ENCODE results near the gene VPS41. TPM values are rescaled to one million over a fixed set of nuclear protein-coding genes. Genes with fewer than 3 reads are reported as not detected.

VPS41 gene
- total and polyA plus RNA-seq, 3 experiments from 2014 or later: 46.7 to 66.9 (median 66.0) TPM

DNA sequence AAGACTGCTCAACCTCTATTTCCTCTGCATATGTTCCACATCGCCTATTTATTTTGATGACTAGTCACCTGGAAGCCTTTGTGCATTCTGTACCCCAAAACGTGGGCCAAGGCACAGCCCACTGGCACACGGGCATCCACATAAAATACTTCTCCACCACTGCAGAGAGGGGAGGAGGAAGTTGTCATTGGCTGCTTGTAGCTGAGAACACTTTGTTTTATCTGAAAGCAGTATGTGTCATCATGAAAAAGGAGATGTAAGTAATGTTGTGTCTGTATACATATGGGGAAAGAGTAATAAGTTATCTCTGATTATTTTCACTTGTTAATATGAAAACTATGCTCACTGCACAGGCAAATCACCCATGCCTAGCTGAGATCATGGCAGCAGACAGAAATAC lies 229.6 kb downstream of the VPS41 start:
- H3K4me1 ChIP-seq (ENCODE audit: insufficient read depth, low read length): no peaks in the 10 kb centered on the region
- no peaks in the 10 kb centered on the region for H3K36me3 ChIP-seq (ENCODE audit: insufficient read depth, low read length)
- Mint-ChIP-seq H3K27me3 (peaks cover 4 to 17% of the 10 kb centered on the region in 2 donors), H3K4me3 (no peak overlapping the region), H3K9me3 (peaks cover 0 to 2% (median 0%) of the 10 kb centered on the region in 5 donors), H3K27ac (no peak overlapping the region), H3K36me3 (no peaks in the 10 kb centered on the region), H3K4me1 (no peaks in the 10 kb centered on the region)
- ChIA-PET POLR2A (no interaction called here), CTCF (no interaction called here)
- no peak for DNase-seq
- H3K9me3 ChIP-seq (ENCODE audit: low read length): no peaks in the 10 kb centered on the region
- H3K27ac ChIP-seq (ENCODE audit: low read depth, low read length): no peak overlapping the region
- H3K4me3 ChIP-seq (ENCODE audit: low read length): no peak overlapping the region
- no peaks in the 10 kb centered on the region for H3K27me3 ChIP-seq (ENCODE audit: insufficient read depth, low read length, poor library complexity, severe bottlenecking)

DNA sequence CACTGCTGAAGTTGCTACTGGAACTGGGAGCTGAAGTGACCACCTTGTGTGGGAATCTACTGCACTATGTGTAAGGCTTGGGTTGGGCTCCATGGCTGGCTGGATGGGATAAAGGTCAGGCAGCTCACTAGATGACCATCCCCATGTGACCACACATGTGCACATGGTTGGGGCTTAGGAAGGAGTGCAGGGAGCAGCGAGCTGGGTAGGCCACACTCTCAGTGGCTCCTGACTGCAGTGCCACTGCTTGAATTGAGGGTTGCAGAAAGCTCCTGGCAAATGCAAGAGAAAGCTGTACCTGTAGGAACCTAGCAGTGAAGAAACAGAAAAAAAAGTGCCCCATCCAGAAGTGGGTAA lies 230.3 kb downstream of the VPS41 start:
- Mint-ChIP-seq H3K27ac (no peak overlapping the region), H3K36me3 (no peaks in the 10 kb centered on the region), H3K4me3 (no peak overlapping the region), H3K4me1 (no peaks in the 10 kb centered on the region), H3K27me3 (peaks cover 1 to 17% of the 10 kb centered on the region in 2 donors), H3K9me3 (peaks cover 0 to 2% (median 0%) of the 10 kb centered on the region in 5 donors)
- ChIA-PET POLR2A (no interaction called here), CTCF (no interaction called here)
- Histone ChIP-seq H3K27me3 (ENCODE audit: insufficient read depth, low read length, poor library complexity, severe bottlenecking) (no peaks in the 10 kb centered on the region), H3K4me1 (ENCODE audit: insufficient read depth, low read length) (no peaks in the 10 kb centered on the region), H3K9me3 (ENCODE audit: low read length) (no peaks in the 10 kb centered on the region), H3K4me3 (ENCODE audit: low read length) (no peak overlapping the region), H3K27ac (ENCODE audit: low read depth, low read length) (no peak overlapping the region), H3K36me3 (ENCODE audit: insufficient read depth, low read length) (no peaks in the 10 kb centered on the region)
- DNase-seq: no peak

DNA sequence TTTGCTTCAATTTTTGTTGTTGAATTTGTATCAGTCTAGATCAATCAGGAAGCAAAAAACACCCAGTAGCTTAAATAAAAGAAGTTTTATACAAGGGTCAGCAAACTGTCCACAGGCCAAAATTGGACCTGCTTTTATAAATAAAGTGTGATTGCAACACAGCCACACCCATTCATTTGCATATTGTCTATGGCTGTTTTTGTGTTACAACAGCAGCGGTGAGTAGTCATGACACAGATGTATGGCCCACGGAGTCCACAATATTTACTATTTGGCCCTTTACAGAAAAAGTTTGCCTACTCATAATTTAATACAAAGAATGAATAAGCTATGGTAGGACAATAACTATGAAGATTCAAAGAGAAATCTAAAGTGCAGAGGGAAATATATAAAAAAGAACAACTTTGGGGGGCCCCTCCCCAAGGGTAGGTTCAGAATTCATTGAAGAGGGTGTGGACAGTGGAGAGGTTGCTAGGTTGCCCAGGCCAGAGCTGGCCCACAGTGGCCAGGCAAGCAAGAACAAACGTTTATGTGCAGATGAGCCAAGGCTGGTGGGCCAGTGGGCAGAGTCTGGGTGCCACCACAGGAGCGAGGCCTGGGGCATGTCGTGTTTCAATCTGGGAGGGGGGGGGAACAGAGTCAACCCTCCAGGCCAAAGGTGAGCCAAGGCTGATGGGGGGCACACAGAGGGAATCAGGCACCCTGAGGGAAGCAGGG lies 230.9 kb downstream of the VPS41 start:
- H3K27me3 Mint-ChIP-seq: peaks cover 0 to 15% of the 10 kb centered on the region in 2 donors
- Histone ChIP-seq H3K4me3 (ENCODE audit: low read length) (no peak overlapping the region), H3K4me1 (ENCODE audit: insufficient read depth, low read length) (no peaks in the 10 kb centered on the region), H3K27me3 (ENCODE audit: insufficient read depth, low read length, poor library complexity, severe bottlenecking) (no peaks in the 10 kb centered on the region), H3K9me3 (ENCODE audit: low read length) (no peaks in the 10 kb centered on the region), H3K36me3 (ENCODE audit: insufficient read depth, low read length) (no peaks in the 10 kb centered on the region), H3K27ac (ENCODE audit: low read depth, low read length) (no peak overlapping the region)
- no peaks in the 10 kb centered on the region for H3K4me1 Mint-ChIP-seq
- H3K36me3 Mint-ChIP-seq: no peaks in the 10 kb centered on the region
- ChIA-PET POLR2A (no interaction called here), CTCF (no interaction called here)
- peaks cover 0 to 2% (median 0%) of the 10 kb centered on the region in 5 donors for H3K9me3 Mint-ChIP-seq
- no peak overlapping the region for H3K4me3 Mint-ChIP-seq
- H3K27ac Mint-ChIP-seq: no peak overlapping the region
- no peak for DNase-seq

DNA sequence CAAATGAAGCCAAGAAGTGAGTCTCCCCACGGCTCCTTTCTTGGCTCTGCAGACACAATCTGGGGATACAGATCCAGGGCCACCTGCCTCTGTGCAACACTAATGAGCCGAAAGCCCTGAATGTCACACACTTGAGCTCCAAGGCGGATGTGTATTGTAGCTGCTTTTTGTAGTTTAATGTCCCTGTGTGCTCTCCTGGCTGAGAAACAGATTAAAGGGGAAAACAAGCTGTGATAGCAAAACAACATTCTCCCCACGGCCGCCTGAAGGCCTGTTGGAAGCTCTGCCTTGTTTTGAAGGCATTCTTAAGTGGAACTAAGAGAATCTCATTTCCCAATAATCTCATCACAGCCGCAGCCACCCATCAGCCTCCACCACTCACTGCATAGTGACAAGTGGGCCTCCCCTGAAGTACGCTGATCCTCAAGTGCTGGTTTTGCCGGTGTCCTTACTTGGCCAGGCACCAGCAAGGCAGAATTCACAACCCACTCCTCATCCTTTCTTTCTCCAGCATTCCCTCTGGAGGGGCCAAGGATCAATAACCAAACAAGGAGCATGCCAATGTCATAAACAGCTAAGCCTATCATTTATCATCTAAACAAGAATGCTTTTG lies 233.4 kb downstream of the VPS41 start:
- Histone ChIP-seq H3K4me1 (ENCODE audit: insufficient read depth, low read length) (no peaks in the 10 kb centered on the region), H3K27ac (ENCODE audit: low read depth, low read length) (no peak overlapping the region), H3K4me3 (ENCODE audit: low read length) (no peak overlapping the region), H3K9me3 (ENCODE audit: low read length) (no peaks in the 10 kb centered on the region), H3K27me3 (ENCODE audit: insufficient read depth, low read length, poor library complexity, severe bottlenecking) (no peaks in the 10 kb centered on the region), H3K36me3 (ENCODE audit: insufficient read depth, low read length) (no peaks in the 10 kb centered on the region)
- ChIA-PET POLR2A (no interaction called here), CTCF (no interaction called here)
- H3K4me3 Mint-ChIP-seq: no peak overlapping the region
- no peaks in the 10 kb centered on the region for H3K36me3 Mint-ChIP-seq
- H3K4me1 Mint-ChIP-seq: no peaks in the 10 kb centered on the region
- peaks cover 0 to 2% (median 0%) of the 10 kb centered on the region in 5 donors for H3K9me3 Mint-ChIP-seq
- DNase-seq: no peak
- H3K27ac Mint-ChIP-seq: no peak overlapping the region
- peaks cover 11 to 14% of the 10 kb centered on the region in 2 donors for H3K27me3 Mint-ChIP-seq

DNA sequence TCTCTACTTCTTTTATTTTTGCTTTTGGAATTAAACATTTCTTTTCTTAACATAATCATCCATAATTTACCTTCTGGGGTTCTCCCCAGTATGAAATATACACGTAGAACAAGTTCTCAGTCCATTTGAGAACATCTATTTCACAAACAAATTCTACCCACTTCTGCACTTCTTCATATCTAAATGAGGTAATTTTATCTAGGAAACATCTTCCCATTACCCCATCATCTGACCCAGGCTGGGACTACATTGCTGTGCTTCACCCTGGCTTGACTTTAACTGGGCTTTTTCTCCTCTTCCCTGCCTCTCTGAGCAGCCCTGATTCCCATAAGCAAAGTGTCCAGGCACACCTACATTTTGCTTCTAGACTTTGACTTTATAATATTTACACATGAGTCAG lies 234.5 kb downstream of the VPS41 start:
- DNase-seq: no peak
- ChIA-PET CTCF (no interaction called here), POLR2A (no interaction called here)
- H3K4me3 Mint-ChIP-seq: no peak overlapping the region
- H3K27me3 ChIP-seq (ENCODE audit: insufficient read depth, low read length, poor library complexity, severe bottlenecking): no peaks in the 10 kb centered on the region
- no peak overlapping the region for H3K4me3 ChIP-seq (ENCODE audit: low read length)
- no peak overlapping the region for H3K27ac ChIP-seq (ENCODE audit: low read depth, low read length)
- H3K4me1 Mint-ChIP-seq: no peaks in the 10 kb centered on the region
- no peaks in the 10 kb centered on the region for H3K4me1 ChIP-seq (ENCODE audit: insufficient read depth, low read length)
- H3K36me3 ChIP-seq (ENCODE audit: insufficient read depth, low read length): no peaks in the 10 kb centered on the region
- H3K27ac Mint-ChIP-seq: no peak overlapping the region
- peaks cover 8 to 14% of the 10 kb centered on the region in 2 donors for H3K27me3 Mint-ChIP-seq
- no peaks in the 10 kb centered on the region for H3K9me3 ChIP-seq (ENCODE audit: low read length)
- H3K9me3 Mint-ChIP-seq: peaks cover 0 to 2% (median 0%) of the 10 kb centered on the region in 5 donors
- H3K36me3 Mint-ChIP-seq: no peaks in the 10 kb centered on the region

DNA sequence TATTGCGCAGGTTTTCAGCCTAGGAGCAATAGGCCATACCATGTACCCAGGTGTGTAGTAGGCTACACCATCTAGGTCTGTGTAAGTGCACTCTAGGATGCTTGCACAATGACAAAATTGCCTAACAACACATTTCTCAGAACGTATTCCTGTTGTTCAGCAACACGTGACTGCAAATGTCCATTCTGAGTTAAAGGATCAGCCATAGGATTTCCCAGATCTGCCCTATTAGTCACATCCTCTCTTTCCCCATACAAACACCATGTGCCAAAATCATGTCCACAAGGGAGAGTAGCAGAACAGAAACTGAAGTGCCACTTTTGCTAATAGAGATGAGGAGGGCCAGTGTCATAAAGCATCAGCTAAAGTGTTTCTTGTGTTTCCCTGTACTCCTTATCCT lies 235.2 kb downstream of the VPS41 start:
- Mint-ChIP-seq H3K27ac (no peak overlapping the region), H3K36me3 (no peaks in the 10 kb centered on the region), H3K9me3 (no peaks in the 10 kb centered on the region), H3K4me1 (no peaks in the 10 kb centered on the region), H3K27me3 (peaks cover 10 to 14% of the 10 kb centered on the region in 2 donors), H3K4me3 (no peak overlapping the region)
- DNase-seq: no peak
- Histone ChIP-seq H3K36me3 (ENCODE audit: insufficient read depth, low read length) (no peaks in the 10 kb centered on the region), H3K4me1 (ENCODE audit: insufficient read depth, low read length) (no peaks in the 10 kb centered on the region), H3K27me3 (ENCODE audit: insufficient read depth, low read length, poor library complexity, severe bottlenecking) (no peaks in the 10 kb centered on the region), H3K4me3 (ENCODE audit: low read length) (no peak overlapping the region), H3K9me3 (ENCODE audit: low read length) (no peaks in the 10 kb centered on the region), H3K27ac (ENCODE audit: low read depth, low read length) (no peak overlapping the region)
- ChIA-PET POLR2A (no interaction called here), CTCF (no interaction called here)

Other genes with a start within 250 kb of the VPS41 start
- not detected for gene POU6F2, start 68.7 kb upstream of the VPS41 start, total RNA-seq
- gene POU6F2, start 68.7 kb upstream of the VPS41 start, polyA plus RNA-seq: not detected

Data from CD8-positive, alpha-beta memory T cell (primary cell).